Measurements from ENCODE around the gene CFD. TPM values are rescaled to one million over a fixed set of nuclear protein-coding genes. Genes with fewer than 3 reads are reported as not detected.
"Not testable (repeated sequence)": the region's sequence is repeated elsewhere in the genome, so short reads cannot be mapped to it uniquely, and the experiment has no call there.

CFD gene
- total RNA-seq, 4 donors from 2014 or later: 1,367 to 3,469 (median 2,171) TPM

GRCh38 chr19:843180-843835 lies 16.2 kb upstream of the CFD start:
- TF ChIP-seq CTCF (IDR thresholded peaks at IDR 0.05): no peak
- ATAC-seq (ENCODE audit: low FRiP score): peak; percentile 10
- DNase-seq (ENCODE audit: low spot score): no peak

- TF ChIP-seq CTCF (IDR thresholded peaks at IDR 0.05): no peak
- no peak for DNase-seq (ENCODE audit: low spot score)
- no peak for ATAC-seq (ENCODE audit: low FRiP score)
Measured at GRCh38 chr19:843836-844545, 15.5 kb upstream of the CFD start.

GRCh38 chr19:844546-844971 lies 14.9 kb upstream of the CFD start:
- DNase-seq (ENCODE audit: low spot score) (no peak), ATAC-seq (ENCODE audit: low FRiP score) (peak; percentile 23)
- no peak for TF ChIP-seq CTCF (IDR thresholded peaks at IDR 0.05)

GRCh38 chr19:845707-846521 lies 13.6 kb upstream of the CFD start:
- no peak for DNase-seq (ENCODE audit: low spot score)
- no peak for TF ChIP-seq CTCF (IDR thresholded peaks at IDR 0.05)
- no peak for ATAC-seq (ENCODE audit: low FRiP score)

- TF ChIP-seq CTCF (IDR thresholded peaks at IDR 0.05): no peak
- ATAC-seq (ENCODE audit: low FRiP score) (peak; percentile 43), DNase-seq (ENCODE audit: low spot score) (no peak)
Measured at GRCh38 chr19:848386-848921, 11.0 kb upstream of the CFD start.

GRCh38 chr19:849195-849594 lies 10.3 kb upstream of the CFD start:
- not testable (repeated sequence) for DNase-seq (ENCODE audit: low spot score); ATAC-seq (ENCODE audit: low FRiP score)

Measured in omental fat pad (tissue), 4 donors.